ENCODE measurements around the gene SSR1. TPM values are rescaled to one million over a fixed set of nuclear protein-coding genes. Genes with fewer than 3 reads are reported as not detected.
"Not testable (repeated sequence)": the region's sequence is repeated elsewhere in the genome, so short reads cannot be mapped to it uniquely, and the experiment has no call there.

SSR1 gene
- total RNA-seq, 1 donor from 2014 or later = 289 TPM

- DNase-seq (ENCODE audit: low read depth) (no peak), FAIRE-seq (no peak)
- TF ChIP-seq CTCF (IDR thresholded peaks at IDR 0.05; ENCODE audit: insufficient read depth, low read depth, low read length) (no peak), EZH2 (IDR thresholded peaks at IDR 0.05; ENCODE audit: insufficient read depth, low read length) (no peak)
Measured at GRCh38 chr6:7264041-7264440, 49.0 kb downstream of the SSR1 start.

GRCh38 chr6:7263519-7263805 lies 49.5 kb downstream of the SSR1 start:
- not testable (repeated sequence) for H3K4me2 ChIP-seq (ENCODE audit: low read length); H3K36me3 Mint-ChIP-seq (ENCODE audit: low read depth, unreplicated experiment); H3K4me3 ChIP-seq (ENCODE audit: insufficient read depth, low read depth, low read length); FAIRE-seq; H3K4me3 Mint-ChIP-seq (ENCODE audit: unreplicated experiment); H3K9ac ChIP-seq (ENCODE audit: low read length); H2AFZ ChIP-seq (ENCODE audit: low read depth, low read length); H3K27me3 Mint-ChIP-seq (ENCODE audit: low read depth, unreplicated experiment); H3K79me2 ChIP-seq (ENCODE audit: insufficient read depth, low read length); H3K27ac Mint-ChIP-seq (ENCODE audit: unreplicated experiment); H3K36me3 ChIP-seq (ENCODE audit: insufficient read depth, low read length); H3K27me3 ChIP-seq (ENCODE audit: insufficient read depth, low read length); H4K20me1 ChIP-seq (ENCODE audit: insufficient read depth, low read length); H3K9me3 ChIP-seq (ENCODE audit: insufficient read depth, low read depth, low read length); DNase-seq (ENCODE audit: low read depth); H3K9me3 Mint-ChIP-seq (ENCODE audit: unreplicated experiment); H3K27ac ChIP-seq (ENCODE audit: low read depth, low read length)
- H3K4me1 ChIP-seq (ENCODE audit: insufficient read depth, low read length) = peaks cover 27% of the 10 kb centered on the region
- peaks cover 24% of the 10 kb centered on the region for H3K4me1 Mint-ChIP-seq (ENCODE audit: low read depth, unreplicated experiment)

More at GRCh38 chr6:7264041-7264440, 49.0 kb downstream of the SSR1 start:
- Histone ChIP-seq H3K79me2 (ENCODE audit: insufficient read depth, low read length) (no peaks in the 10 kb centered on the region), H3K4me3 (ENCODE audit: insufficient read depth, low read depth, low read length) (no peak overlapping the region), H3K36me3 (ENCODE audit: insufficient read depth, low read length) (no peaks in the 10 kb centered on the region), H2AFZ (ENCODE audit: low read depth, low read length) (no peak overlapping the region), H3K27me3 (ENCODE audit: insufficient read depth, low read length) (no peaks in the 10 kb centered on the region), H3K4me2 (ENCODE audit: low read length) (no peak overlapping the region), H4K20me1 (ENCODE audit: insufficient read depth, low read length) (no peaks in the 10 kb centered on the region), H3K9ac (ENCODE audit: low read length) (no peak overlapping the region), H3K27ac (ENCODE audit: low read depth, low read length) (no peak overlapping the region), H3K4me1 (ENCODE audit: insufficient read depth, low read length) (peaks cover 27% of the 10 kb centered on the region), H3K9me3 (ENCODE audit: insufficient read depth, low read depth, low read length) (peaks cover 4% of the 10 kb centered on the region)
- H3K36me3 Mint-ChIP-seq (ENCODE audit: low read depth, unreplicated experiment) = no peaks in the 10 kb centered on the region
- H3K27ac Mint-ChIP-seq (ENCODE audit: unreplicated experiment) = no peak overlapping the region
- peaks cover 20% of the 10 kb centered on the region for H3K4me1 Mint-ChIP-seq (ENCODE audit: low read depth, unreplicated experiment)
- H3K27me3 Mint-ChIP-seq (ENCODE audit: low read depth, unreplicated experiment) = no peaks in the 10 kb centered on the region
- H3K9me3 Mint-ChIP-seq (ENCODE audit: unreplicated experiment) = no peaks in the 10 kb centered on the region
- no peak overlapping the region for H3K4me3 Mint-ChIP-seq (ENCODE audit: unreplicated experiment)

GRCh38 chr6:7262746-7263518 lies 50.1 kb downstream of the SSR1 start:
- Mint-ChIP-seq H3K9me3 (ENCODE audit: unreplicated experiment) (no peaks in the 10 kb centered on the region), H3K4me3 (ENCODE audit: unreplicated experiment) (no peak overlapping the region)

More at GRCh38 chr6:7262746-7263518, 50.1 kb downstream of the SSR1 start:
- H3K4me2 ChIP-seq (ENCODE audit: low read length) = no peak overlapping the region
- H3K4me1 ChIP-seq (ENCODE audit: insufficient read depth, low read length) = peaks cover 23% of the 10 kb centered on the region
- DNase-seq (ENCODE audit: low read depth) (no peak), FAIRE-seq (no peak)
- no peak overlapping the region for H3K4me3 ChIP-seq (ENCODE audit: insufficient read depth, low read depth, low read length)
- H3K27ac ChIP-seq (ENCODE audit: low read depth, low read length) = no peak overlapping the region
- no peak overlapping the region for H2AFZ ChIP-seq (ENCODE audit: low read depth, low read length)
- Mint-ChIP-seq H3K4me1 (ENCODE audit: low read depth, unreplicated experiment) (peaks cover 22% of the 10 kb centered on the region), H3K36me3 (ENCODE audit: low read depth, unreplicated experiment) (no peaks in the 10 kb centered on the region), H3K27ac (ENCODE audit: unreplicated experiment) (no peak overlapping the region), H3K27me3 (ENCODE audit: low read depth, unreplicated experiment) (no peaks in the 10 kb centered on the region)
- no peaks in the 10 kb centered on the region for H3K27me3 ChIP-seq (ENCODE audit: insufficient read depth, low read length)
- H4K20me1 ChIP-seq (ENCODE audit: insufficient read depth, low read length) = no peaks in the 10 kb centered on the region
- H3K36me3 ChIP-seq (ENCODE audit: insufficient read depth, low read length) = no peaks in the 10 kb centered on the region
- no peaks in the 10 kb centered on the region for H3K79me2 ChIP-seq (ENCODE audit: insufficient read depth, low read length)
- TF ChIP-seq EZH2 (IDR thresholded peaks at IDR 0.05; ENCODE audit: insufficient read depth, low read length) = no peak
- no peak overlapping the region for H3K9ac ChIP-seq (ENCODE audit: low read length)
- H3K9me3 ChIP-seq (ENCODE audit: insufficient read depth, low read depth, low read length) = peaks cover 4% of the 10 kb centered on the region

Measured in astrocyte (in vitro differentiated cells and primary cell).